ENCODE measurements around the gene C1orf167. TPM values are rescaled to one million over a fixed set of nuclear protein-coding genes. Genes with fewer than 3 reads are reported as not detected.
A peak's percentile ranks its signal among the peaks of the same experiment; 100 is the strongest.

C1orf167 gene
- total RNA-seq, 1 donor from 2014 or later = not detected

DNA sequence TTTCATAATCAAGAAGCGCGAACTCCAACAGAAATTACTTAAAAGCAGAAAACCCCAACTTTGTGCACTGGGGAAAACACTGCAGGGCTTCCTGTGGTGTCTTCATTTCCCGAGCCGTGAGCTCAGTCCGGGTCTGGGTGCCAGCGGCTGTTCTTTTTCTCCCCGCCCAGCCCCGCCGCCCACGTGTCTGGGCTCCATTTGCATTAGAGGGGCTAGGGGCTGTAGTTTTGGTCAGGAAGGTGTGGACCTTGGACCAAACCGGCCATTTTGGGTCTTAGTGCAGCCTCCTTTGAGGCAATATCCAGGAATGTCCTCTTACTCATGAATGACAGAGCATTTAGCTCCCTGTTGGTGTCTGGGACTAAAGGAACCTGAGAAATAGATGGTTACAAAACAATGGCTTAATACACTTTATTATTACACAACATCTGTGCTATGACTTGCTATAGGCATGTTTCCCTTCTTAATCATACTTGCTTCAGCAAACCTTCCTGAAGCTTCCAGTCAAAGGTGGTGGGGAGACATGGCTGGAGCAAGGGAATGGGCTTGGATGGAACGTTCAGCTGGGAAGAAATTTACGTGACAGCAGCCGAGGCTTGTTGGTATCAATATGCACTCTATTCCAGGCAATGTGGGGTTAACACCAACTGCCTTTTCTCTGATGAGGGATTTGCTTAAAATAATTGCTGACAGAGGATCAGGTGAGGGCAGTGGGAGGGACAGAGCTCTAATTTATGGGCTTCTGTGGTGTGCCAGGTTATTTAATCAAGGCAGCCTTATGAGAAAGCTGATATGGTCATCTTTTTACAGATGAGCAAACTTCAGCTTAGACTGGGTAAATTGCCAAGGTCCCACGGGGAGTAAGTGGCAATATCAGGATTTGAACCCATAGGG is 25.0 kb upstream of the C1orf167 start:
- H3K36me3 ChIP-seq (ENCODE audit: control insufficient read depth, insufficient read depth, low read length) = peaks cover 1% of the 10 kb centered on the region
- TF ChIP-seq, protein P1, sequence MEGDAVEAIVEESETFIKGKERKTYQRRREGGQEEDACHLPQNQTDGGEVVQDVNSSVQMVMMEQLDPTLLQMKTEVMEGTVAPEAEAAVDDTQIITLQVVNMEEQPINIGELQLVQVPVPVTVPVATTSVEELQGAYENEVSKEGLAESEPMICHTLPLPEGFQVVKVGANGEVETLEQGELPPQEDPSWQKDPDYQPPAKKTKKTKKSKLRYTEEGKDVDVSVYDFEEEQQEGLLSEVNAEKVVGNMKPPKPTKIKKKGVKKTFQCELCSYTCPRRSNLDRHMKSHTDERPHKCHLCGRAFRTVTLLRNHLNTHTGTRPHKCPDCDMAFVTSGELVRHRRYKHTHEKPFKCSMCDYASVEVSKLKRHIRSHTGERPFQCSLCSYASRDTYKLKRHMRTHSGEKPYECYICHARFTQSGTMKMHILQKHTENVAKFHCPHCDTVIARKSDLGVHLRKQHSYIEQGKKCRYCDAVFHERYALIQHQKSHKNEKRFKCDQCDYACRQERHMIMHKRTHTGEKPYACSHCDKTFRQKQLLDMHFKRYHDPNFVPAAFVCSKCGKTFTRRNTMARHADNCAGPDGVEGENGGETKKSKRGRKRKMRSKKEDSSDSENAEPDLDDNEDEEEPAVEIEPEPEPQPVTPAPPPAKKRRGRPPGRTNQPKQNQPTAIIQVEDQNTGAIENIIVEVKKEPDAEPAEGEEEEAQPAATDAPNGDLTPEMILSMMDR (IDR thresholded peaks at IDR 0.05; ENCODE audit: insufficient read depth, low read length, severe bottlenecking) = no peak
- H3K27me3 ChIP-seq (ENCODE audit: control insufficient read depth, insufficient read depth, low read length) = no peaks in the 10 kb centered on the region
- DNase-seq (ENCODE audit: low read depth) (peak; percentile 99), FAIRE-seq (no peak)
- peak overlapping the region; percentile 99 for H3K4me3 ChIP-seq (ENCODE audit: low read depth, low read length)

DNA sequence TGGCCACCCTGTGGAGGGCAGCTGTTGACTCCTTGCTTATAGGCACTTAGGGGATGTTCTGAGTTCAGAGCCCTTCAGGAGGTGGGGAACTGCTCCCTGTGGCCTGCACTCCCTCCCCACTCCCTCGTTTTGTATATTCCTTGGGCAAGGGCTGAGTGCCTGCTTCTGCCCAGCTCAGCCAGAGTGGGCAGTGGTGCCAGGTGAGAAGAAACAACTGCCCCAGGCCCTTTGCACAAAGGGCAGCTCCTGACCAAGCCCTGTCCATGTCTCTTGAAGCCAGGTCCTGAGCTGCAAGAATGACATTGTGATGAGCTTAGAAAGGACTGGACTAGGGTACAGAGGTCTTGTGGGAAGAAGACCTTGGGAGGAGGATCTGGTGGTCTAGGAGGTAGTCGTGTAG is 23.9 kb upstream of the C1orf167 start:
- Histone ChIP-seq H3K36me3 (ENCODE audit: control insufficient read depth, insufficient read depth, low read length) (peaks cover 1% of the 10 kb centered on the region), H3K27me3 (ENCODE audit: control insufficient read depth, insufficient read depth, low read length) (no peaks in the 10 kb centered on the region), H3K4me3 (ENCODE audit: low read depth, low read length) (no peak overlapping the region)
- no peak for DNase-seq (ENCODE audit: low read depth)
- TF ChIP-seq, protein P1 (IDR thresholded peaks at IDR 0.05; ENCODE audit: insufficient read depth, low read length, severe bottlenecking) = no peak
- FAIRE-seq = no peak

DNA sequence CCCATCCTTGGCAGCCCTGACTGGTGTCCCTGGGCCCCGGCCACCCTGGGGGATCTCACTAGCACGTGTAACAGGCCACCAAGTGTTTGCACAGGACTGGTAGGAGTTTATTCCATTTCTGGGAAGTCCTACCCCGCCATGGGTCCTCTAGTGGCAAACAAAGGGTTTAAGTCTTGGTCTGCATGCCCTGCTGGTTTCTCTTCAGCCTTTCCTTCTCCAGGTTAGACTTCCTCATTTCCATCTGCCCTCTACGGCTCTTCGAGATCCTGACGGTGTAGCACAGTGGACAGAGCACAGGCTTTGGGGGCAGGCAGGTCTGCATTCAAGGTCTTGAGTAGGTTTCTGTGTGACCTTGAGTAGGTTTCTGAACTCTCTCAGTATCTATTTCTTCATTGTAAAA is 23.2 kb upstream of the C1orf167 start:
- peaks cover 1% of the 10 kb centered on the region for H3K36me3 ChIP-seq (ENCODE audit: control insufficient read depth, insufficient read depth, low read length)
- no peak for DNase-seq (ENCODE audit: low read depth)
- TF ChIP-seq, protein P1 (IDR thresholded peaks at IDR 0.05; ENCODE audit: insufficient read depth, low read length, severe bottlenecking) = no peak
- no peak overlapping the region for H3K4me3 ChIP-seq (ENCODE audit: low read depth, low read length)
- FAIRE-seq = no peak
- no peaks in the 10 kb centered on the region for H3K27me3 ChIP-seq (ENCODE audit: control insufficient read depth, insufficient read depth, low read length)

DNA sequence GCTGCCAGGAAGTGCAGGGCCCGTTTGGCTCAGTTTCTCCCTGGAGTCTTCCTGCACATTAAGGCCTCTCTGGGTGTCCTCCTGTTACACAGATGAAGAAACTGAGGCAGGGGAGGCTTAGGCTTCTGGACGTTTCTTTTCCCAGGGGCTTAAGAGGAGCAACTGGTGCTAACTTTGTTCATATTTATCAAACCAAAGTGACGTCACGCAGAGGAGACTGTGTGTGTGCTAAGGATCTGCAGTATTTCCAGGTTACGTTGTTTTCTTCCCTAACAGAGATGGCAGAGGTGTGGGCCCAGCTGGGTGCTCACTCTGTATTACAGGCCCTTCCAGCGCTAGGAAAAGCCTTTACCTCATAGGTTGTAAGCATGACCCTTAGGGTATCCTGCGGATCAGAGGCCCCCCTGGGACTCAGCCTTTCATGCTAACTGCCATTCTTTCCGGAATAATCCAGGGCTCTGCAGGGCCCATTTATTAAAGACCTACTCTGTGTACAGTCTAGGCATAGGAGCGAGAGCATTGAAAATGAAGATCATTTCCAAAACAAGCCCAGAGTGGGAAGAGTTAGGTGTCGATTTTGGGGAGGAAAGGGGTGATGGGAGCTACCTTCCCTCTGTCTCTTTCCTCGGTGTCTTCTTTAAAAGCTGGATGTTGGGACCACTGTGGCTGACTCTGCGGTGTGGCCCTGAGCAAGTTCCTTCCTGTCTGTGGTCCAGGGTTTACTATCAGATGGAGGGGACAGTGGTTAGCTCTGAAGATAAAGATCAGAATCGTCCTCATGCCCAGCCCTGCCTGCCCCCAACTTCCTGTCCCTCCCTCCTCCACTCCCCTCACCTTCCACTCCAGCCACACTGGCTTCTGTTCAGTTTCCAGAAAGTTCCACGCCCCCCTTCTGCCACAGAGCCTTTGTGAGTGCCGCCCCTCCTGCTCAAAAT is 21.5 kb upstream of the C1orf167 start:
- no peak for FAIRE-seq
- H3K36me3 ChIP-seq (ENCODE audit: control insufficient read depth, insufficient read depth, low read length) = peaks cover 3% of the 10 kb centered on the region
- no peak for DNase-seq (ENCODE audit: low read depth)

DNA sequence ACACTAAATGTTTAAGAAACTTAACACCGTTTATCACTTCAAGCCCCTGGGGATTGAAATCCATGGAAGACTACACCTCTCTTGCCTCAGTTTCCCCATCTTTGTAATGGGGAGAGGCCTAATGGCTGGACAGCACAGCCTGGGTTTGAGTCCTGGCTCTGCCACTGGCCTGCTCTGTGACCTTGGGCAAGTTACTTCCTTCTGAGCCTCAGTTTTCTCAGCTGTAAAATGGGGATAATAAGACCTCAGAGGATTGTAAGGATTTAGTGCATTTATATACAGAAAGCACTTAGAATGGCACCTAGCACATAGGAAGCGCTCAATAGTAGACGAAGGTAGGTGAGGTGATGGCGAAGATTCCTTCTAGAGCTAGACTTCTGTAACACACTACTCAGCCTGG is 20.5 kb upstream of the C1orf167 start:
- DNase-seq (ENCODE audit: low read depth) (no peak), FAIRE-seq (no peak)
- TF ChIP-seq, protein P1 (IDR thresholded peaks at IDR 0.05; ENCODE audit: insufficient read depth, low read length, severe bottlenecking) = no peak
- Histone ChIP-seq H3K36me3 (ENCODE audit: control insufficient read depth, insufficient read depth, low read length) (peaks cover 4% of the 10 kb centered on the region), H3K27me3 (ENCODE audit: control insufficient read depth, insufficient read depth, low read length) (no peaks in the 10 kb centered on the region), H3K4me3 (ENCODE audit: low read depth, low read length) (no peak overlapping the region)

More for the DNA sequence above, 21.5 kb upstream of the C1orf167 start:
- Histone ChIP-seq H3K4me3 (ENCODE audit: low read depth, low read length) (no peak overlapping the region), H3K27me3 (ENCODE audit: control insufficient read depth, insufficient read depth, low read length) (no peaks in the 10 kb centered on the region)
- TF ChIP-seq, protein P1 (IDR thresholded peaks at IDR 0.05; ENCODE audit: insufficient read depth, low read length, severe bottlenecking) = no peak

Measured in bronchial epithelial cell (primary cell).